HepG2 (cell line): ENCODE data around the gene USP36. TPM values are rescaled to one million over a fixed set of nuclear protein-coding genes. Genes with fewer than 3 reads are reported as not detected.

Source experiments
- AKAP8 ChIP-seq: sonication (generic); formaldehyde crosslinking; IDR thresholded peaks from 2 replicates; pipeline ENCODE4 v1.5.1; 2020; ENCODE audit warnings: mild to moderate bottlenecking, missing genetic modification reagents
- ELF3 ChIP-seq: IDR thresholded peaks from 2 replicates; pipeline ENCODE4 v1.6.1; 2016; ENCODE audit warnings: missing genetic modification reagents, missing compliant biosample characterization
- ELF4 ChIP-seq: sonication (generic); formaldehyde crosslinking; IDR thresholded peaks from 2 replicates; pipeline ENCODE4 v1.5.0; 2020; ENCODE audit warnings: missing genetic modification reagents, mild to moderate bottlenecking, moderate library complexity, borderline replicate concordance
- GABPA ChIP-seq, 2 experiments: IDR thresholded peaks; 2 replicates each; pipeline ENCODE4 v1.6.1; 2011 to 2016; ENCODE audit warnings: low read depth in 2 of 2, low read length in 1 of 2, missing biosample characterization in 1 of 2, missing genetic modification characterization in 1 of 2
- HMG20A ChIP-seq: IDR thresholded peaks from 2 replicates; pipeline ENCODE4 v1.6.1; 2016; ENCODE audit warnings: borderline replicate concordance
- KDM4B ChIP-seq: sonication (generic); formaldehyde crosslinking; IDR thresholded peaks from 2 replicates; pipeline ENCODE4 v1.4.0; 2020; ENCODE audit warnings: missing genetic modification reagents
- MAFF ChIP-seq: IDR thresholded peaks from 2 replicates; pipeline ENCODE4 v1.6.1; 2011; ENCODE audit warnings: low read depth, low read length, improper control_type of control experiment
- MAZ ChIP-seq, 2 experiments: sonication (generic) in 1 of 2; formaldehyde crosslinking in 1 of 2; IDR thresholded peaks; 2 replicates each; pipeline versions ENCODE4 v1.5.0 to v1.6.1; 2012 to 2020; ENCODE audit warnings: low read depth in 2 of 2, mild to moderate bottlenecking in 2 of 2, borderline replicate concordance in 1 of 2, improper control_type of control experiment in 1 of 2, low read length in 1 of 2, missing genetic modification reagents in 1 of 2, moderate library complexity in 1 of 2
- MXD4 ChIP-seq: IDR thresholded peaks from 2 replicates; pipeline ENCODE4 v1.6.1; 2016; ENCODE audit warnings: mild to moderate bottlenecking, missing biosample characterization, missing genetic modification reagents
- NCOR1 ChIP-seq: fragments of 200-600 bp; sonication (generic); IDR thresholded peaks from 2 replicates; pipeline ENCODE4 v1.7.0; 2017; ENCODE audit warnings: antibody characterized with exemption, low read length, borderline replicate concordance
- PAWR ChIP-seq: sonication (generic); formaldehyde crosslinking; IDR thresholded peaks from 2 replicates; pipeline ENCODE4 v1.4.0; 2020; ENCODE audit warnings: missing genetic modification reagents, mild to moderate bottlenecking, borderline replicate concordance
- RORA ChIP-seq: sonication (generic); formaldehyde crosslinking; IDR thresholded peaks from 2 replicates; pipeline ENCODE4 v1.5.0; 2020; ENCODE audit warnings: mild to moderate bottlenecking, missing genetic modification reagents, moderate library complexity
- SPEN ChIP-seq: sonication (generic); formaldehyde crosslinking; IDR thresholded peaks from 2 replicates; pipeline ENCODE4 v1.5.1; 2020; ENCODE audit warnings: low read depth, mild to moderate bottlenecking, missing genetic modification reagents
- ZBTB14 ChIP-seq: sonication (generic); formaldehyde crosslinking; IDR thresholded peaks from 2 replicates; pipeline ENCODE4 v1.4.0; 2020; ENCODE audit warnings: missing genetic modification reagents
- ZBTB40 ChIP-seq, 2 experiments: fragments of 450-650 bp in 1 of 2; sonication (generic) in 1 of 2; formaldehyde crosslinking in 1 of 2; IDR thresholded peaks; 2 replicates each; pipeline versions ENCODE4 v1.6.1 to v1.8.0; 2016 to 2022; ENCODE audit warnings: antibody characterized with exemption in 1 of 2, mild to moderate bottlenecking in 1 of 2, missing genetic modification reagents in 1 of 2
- ZNF256 ChIP-seq: sonication (generic); formaldehyde crosslinking; conservative IDR thresholded peaks from 2 replicates; pipeline ENCODE4 v1.4.0; 2020; ENCODE audit warnings: missing genetic modification reagents
- ZNF782 ChIP-seq: sonication (generic); formaldehyde crosslinking; IDR thresholded peaks from 2 replicates; pipeline ENCODE4 v1.4.0; 2020; ENCODE audit warnings: missing genetic modification reagents, mild to moderate bottlenecking, borderline replicate concordance
- polyA plus RNA-seq, 8 experiments: library from polyadenylated mRNA; depleted of rRNA in 3 of 8; stranded (reverse) in 7 of 8; unstranded in 1 of 8; fragments of >200 nt; fragmentation: Illumina TruSeq in 4 of 8; extraction: Trizol in 4 of 8; gene quantifications; 2 replicates each; pipeline versions ENCODE4 v1.2.1 to v1.2.3, GENCODE V29; 2011 to 2016; ENCODE audit warnings: low read depth in 4 of 8, missing spikeins in 1 of 8, mixed read lengths in 1 of 8; ENCODE audit not compliant: insufficient read depth in 1 of 8
- total RNA-seq, 5 experiments: library from RNA; depleted of rRNA; stranded (reverse); fragments of >200 nt; fragmentation: Illumina TruSeq; extraction: Trizol; gene quantifications; 2 replicates each; pipeline ENCODE4 v1.2.3, GENCODE V29; 2016; ENCODE audit warnings: low read depth in 1 of 5

Gene USP36
- total and polyA plus RNA-seq, 2 of the 13 experiments (the other 11 are each of a cell fraction or from before 2014, with no cell fraction given): 29.6 to 45.9 TPM

GRCh38 chr17:78748048-78748729 lies 92.4 kb downstream of the USP36 start (continued):
- TF ChIP-seq RORA (0 out of 2 replicates have a peak, but pooled peaks have one; percentile 50), ZNF782 (CRISPR knock-in tag) (no peak), MAFF (peak; percentile 40; the same call in 1 of the 2 replicates), HMG20A (CRISPR knock-in tag) (peak; percentile 73), ELF3 (CRISPR knock-in tag) (peak; percentile 87), PAWR (CRISPR knock-in tag) (no peak), ZBTB14 (no peak), MAZ (IDR thresholded peaks at IDR 0.05; ENCODE audit: borderline replicate concordance, low read depth, low read length) (no peak), MAZ (CRISPR knock-in tag; IDR thresholded peaks at IDR 0.05; ENCODE audit: low read depth) (no peak), ZBTB40 (IDR thresholded peaks at IDR 0.05) (no peak), ZBTB40 (CRISPR knock-in tag; IDR thresholded peaks at IDR 0.05) (no peak; the same call in 1 of the 2 replicates), MXD4 (peak; percentile 64), AKAP8 (CRISPR knock-in tag) (0 out of 2 replicates have a peak, but pooled peaks have one; percentile 52), ZNF256 (CRISPR knock-in tag) (no peak), NCOR1 (peak; percentile 97), KDM4B (CRISPR knock-in tag) (0 out of 2 replicates have a peak, but pooled peaks have one; percentile 42), GABPA (IDR thresholded peaks at IDR 0.05; ENCODE audit: low read depth, low read length) (no peak), GABPA (CRISPR knock-in tag; IDR thresholded peaks at IDR 0.05; ENCODE audit: low read depth) (peak; percentile 40; the same call in 1 of the 2 replicates), SPEN (CRISPR knock-in tag) (no peak), ELF4 (CRISPR knock-in tag) (peak; percentile 67; the same call in 1 of the 2 replicates)
